Kidney (tissue), 14 donors: ENCODE data around the gene UBALD1. TPM values are rescaled to one million over a fixed set of nuclear protein-coding genes. Genes with fewer than 3 reads are reported as not detected.

Source experiments
- DNase-seq, 5 donors: peaks; one replicate each; pipeline ENCODE4 v3.0.0-alpha.2; 2013 to 2020
- FAIRE-seq: peaks from 2 replicates; lab custom pipeline; 2012; peaks lifted over from hg19 to GRCh38; lab: Jason Lieb, UNC
- H3K27ac ChIP-seq, 2 donors: one replicate each; pipeline ENCODE4 v1.7.0; 2013; ENCODE audit warnings: low read depth in 2 of 2, low read length in 2 of 2, inconsistent platforms in 1 of 2
- H3K27me3 ChIP-seq: one replicate; pipeline ENCODE4 v1.7.1; 2013; ENCODE audit warnings: low read length, inconsistent platforms; ENCODE audit not compliant: control insufficient read depth, insufficient read depth
- H3K36me3 ChIP-seq, 3 donors: one replicate each; pipeline versions ENCODE4 v1.7.0 to v1.7.1; 2013; ENCODE audit warnings: low read length in 3 of 3, control low read depth in 1 of 3, inconsistent platforms in 1 of 3; ENCODE audit not compliant: insufficient read depth in 3 of 3, control insufficient read depth in 2 of 3
- H3K4me1 ChIP-seq, 3 donors: one replicate each; pipeline versions ENCODE4 v1.7.0 to v1.7.1; 2013; ENCODE audit warnings: low read length in 3 of 3, inconsistent platforms in 1 of 3, low read depth in 1 of 3; ENCODE audit not compliant: control insufficient read depth in 2 of 3, insufficient read depth in 2 of 3
- H3K4me3 ChIP-seq, 3 donors: one replicate each; pipeline versions ENCODE4 v1.7.0 to v1.8.1; 2013; ENCODE audit warnings: low read length in 3 of 3, control low read depth in 1 of 3, inconsistent platforms in 1 of 3
- H3K9ac ChIP-seq, 3 donors: one replicate each; pipeline versions ENCODE4 v1.7.0 to v1.7.1; 2013; ENCODE audit warnings: low read length in 3 of 3, control low read depth in 1 of 3, inconsistent platforms in 1 of 3
- H3K9me3 ChIP-seq, 3 donors: one replicate each; pipeline versions ENCODE4 v1.7.0 to v1.7.1; 2013; ENCODE audit warnings: low read length in 3 of 3, control low read depth in 1 of 3, inconsistent platforms in 1 of 3; ENCODE audit not compliant: control insufficient read depth in 2 of 3, insufficient read depth in 1 of 3
- CTCF ChIP-seq: IDR thresholded peaks from 3 replicates; pipeline ENCODE4 v1.5.1; 2012; ENCODE audit warnings: mild to moderate bottlenecking, moderate library complexity, borderline replicate concordance; ENCODE audit not compliant: insufficient read depth; ENCODE audit errors: extremely low read depth
- intact Hi-C: fragments of 100-400 bp; cut with DNase I; formaldehyde crosslinking; loops from one replicate; pipeline ENCODE4 v1.11.1; 2022
- polyA plus RNA-seq: library from polyadenylated mRNA; stranded (reverse); fragments of 350-450 nt; fragmentation: Illumina TruSeq; extraction: RNeasy Lipid Tissue Mini Kit (QIAGEN cat#74804); gene quantifications from one replicate; pipeline ENCODE4 v1.2.3, GENCODE V29; 2014; ENCODE audit warnings: low read depth, low replicate concordance; ENCODE audit not compliant: insufficient read depth
- total RNA-seq: library from RNA; stranded (reverse); fragmentation: NEBNext Ultra II Directional; extraction: Animal tissue kit (Norgen Biotek cat#: 25700); gene quantifications from one replicate; pipeline ENCODE4 v1.2.1, GENCODE V29; 2021
- donor health status: control.
- donor health status: control.
- donor health status: control.
- donor health status: control.
- donor health status: control.
- donor health status: DM: yes; HTN: yes; CAD: no.
- donor health status: Normal renal cell carcinoma (clear cell type).

UBALD1 gene
- total and polyA plus RNA-seq, 2 donors from 2014 or later: 31.8 to 38.3 TPM

GRCh38 chr16:4649744-4650442, 35.2 kb upstream of the UBALD1 start:
- Histone ChIP-seq H3K4me3 (no peak overlapping the region), H3K36me3 (peaks cover 0 to 6% (median 3%) of the 10 kb centered on the region in 3 donors), H3K27ac (no peak overlapping the region), H3K9me3 (no peaks in the 10 kb centered on the region), H3K9ac (no peak overlapping the region), H3K27me3 (no peaks in the 10 kb centered on the region), H3K4me1 (peaks cover 0 to 19% (median 13%) of the 10 kb centered on the region in 3 donors)
- DNase-seq: no peak
- no peak for FAIRE-seq
- no peak for TF ChIP-seq CTCF
- intact Hi-C loops: no loop called here

DNA sequence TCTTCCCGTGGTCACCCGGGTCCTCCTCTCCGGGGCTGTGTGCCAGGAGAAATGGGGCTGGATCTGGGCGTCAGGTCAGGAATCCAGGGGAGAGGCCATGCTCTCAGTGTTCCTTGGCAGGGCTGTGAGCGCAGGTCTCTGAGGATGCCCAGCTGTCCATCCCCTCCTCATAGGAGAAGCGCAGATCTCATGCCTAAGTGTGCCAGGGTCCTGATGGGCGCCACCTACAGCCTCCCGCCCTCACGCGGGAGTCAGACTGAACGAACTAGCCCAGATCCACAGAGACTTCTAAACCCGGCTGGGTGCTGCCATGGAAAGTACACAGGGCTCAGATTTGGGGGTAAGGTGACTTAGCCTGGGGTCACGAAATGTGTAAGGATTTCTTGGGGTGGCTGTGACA, 34.2 kb upstream of the UBALD1 start:
- intact Hi-C loops: no loop called here
- H3K4me1 ChIP-seq: peaks cover 0 to 14% (median 8%) of the 10 kb centered on the region in 3 donors
- H3K9ac ChIP-seq: no peak overlapping the region
- TF ChIP-seq CTCF: no peak
- DNase-seq (no peak), FAIRE-seq (no peak)
- no peak overlapping the region for H3K4me3 ChIP-seq
- no peaks in the 10 kb centered on the region for H3K9me3 ChIP-seq
- H3K36me3 ChIP-seq: peaks cover 0 to 6% (median 3%) of the 10 kb centered on the region in 3 donors
- H3K27ac ChIP-seq: no peak overlapping the region
- H3K27me3 ChIP-seq: no peaks in the 10 kb centered on the region

- Histone ChIP-seq H3K4me1 (peaks cover 0 to 9% (median under 1%) of the 10 kb centered on the region in 3 donors), H3K27me3 (no peaks in the 10 kb centered on the region), H3K27ac (no peak overlapping the region), H3K9me3 (no peaks in the 10 kb centered on the region), H3K4me3 (no peak overlapping the region), H3K36me3 (peaks cover 0 to 3% (median under 1%) of the 10 kb centered on the region in 3 donors), H3K9ac (no peak overlapping the region)
- intact Hi-C loops: no loop called here
- FAIRE-seq (no peak), DNase-seq (no peak)
- no peak for TF ChIP-seq CTCF
Measured at GRCh38 chr16:4647644-4647980, 32.9 kb upstream of the UBALD1 start.
